SJSA1 (cell line): Measurements from ENCODE around the gene DDX23. TPM values are rescaled to one million over a fixed set of nuclear protein-coding genes. Genes with fewer than 3 reads are reported as not detected.

ENCODE experiments used
- DNase-seq, 2 experiments: peaks; one replicate each; pipeline ENCODE4 v3.0.0-alpha.2; 2015 to 2020; ENCODE audit warnings: low spot score in 2 of 2, low read depth in 1 of 2
- H3K27ac ChIP-seq: fragments of 250-450 bp; sonication (Bioruptor Pico); 2 replicates; pipeline ENCODE4 v1.5.1; 2020; ENCODE audit warnings: mild to moderate bottlenecking, moderate library complexity
- H3K27me3 ChIP-seq: fragments of 250-450 bp; sonication (Bioruptor Pico); replicated peaks from 2 replicates; pipeline ENCODE4 v1.5.1; 2020; ENCODE audit warnings: mild to moderate bottlenecking, moderate library complexity
- H3K36me3 ChIP-seq: fragments of 250-450 bp; sonication (Bioruptor Pico); 2 replicates; pipeline ENCODE4 v1.5.1; 2020; ENCODE audit warnings: mild to moderate bottlenecking
- H3K4me1 ChIP-seq: fragments of 250-450 bp; sonication (Bioruptor Pico); replicated peaks from 2 replicates; pipeline ENCODE4 v1.6.1; 2021; ENCODE audit warnings: mild to moderate bottlenecking
- H3K4me3 ChIP-seq: fragments of 250-450 bp; sonication (Bioruptor Pico); 2 replicates; pipeline ENCODE4 v1.5.1; 2020; ENCODE audit warnings: mild to moderate bottlenecking
- H3K9me3 ChIP-seq: fragments of 250-450 bp; sonication (Bioruptor Pico); replicated peaks from 2 replicates; pipeline ENCODE4 v1.5.1; 2020; ENCODE audit warnings: mild to moderate bottlenecking
- total RNA-seq: library from RNA; depleted of rRNA; stranded (reverse); fragments of >200 nt; shearing (Covaris generic); gene quantifications from 2 replicates; pipeline ENCODE4 v1.2.3, GENCODE V29; 2014

DDX23 gene
- total RNA-seq, 1 experiment from 2014 or later = 77.1 TPM

- Histone ChIP-seq H3K4me1 (peaks cover 14% of the 10 kb centered on the region), H3K27ac (peak within 1 kb of the TSS; percentile 56; the same call in 1 of the 2 replicates), H3K4me3 (peak within 1 kb of the TSS; percentile 77), H3K9me3 (no peaks in the 10 kb centered on the region), H3K27me3 (no peaks in the 10 kb centered on the region), H3K36me3 (no peaks in the 10 kb centered on the region)
- DNase-seq = peak in 1 of 2 experiments; percentile 73
These were observed 62.8 kb downstream of the DDX23 start, which contains the start of gene ADCY6 for GRCh38 chr12:48788854-48789775. ADCY6 (minus strand) TSS chr12:48789089; CDS start chr12:48783434, 5,655 bp downstream.

DNA sequence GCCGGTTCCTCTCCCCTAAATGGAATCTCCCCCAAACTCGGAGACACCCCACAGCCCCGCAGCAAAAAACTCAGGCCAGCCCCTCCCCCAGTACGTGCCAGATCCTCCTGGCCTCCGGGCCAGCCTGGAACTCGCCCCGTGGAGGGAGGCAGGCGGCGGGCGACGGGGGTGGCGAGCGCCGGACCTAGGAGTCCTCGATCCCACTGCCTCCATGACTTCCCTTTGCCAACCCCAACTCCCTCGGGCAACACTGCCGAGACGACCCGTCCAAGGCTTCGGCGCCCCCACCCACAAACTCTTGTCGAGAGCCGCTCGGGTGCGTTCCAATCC, 63.5 kb downstream of the DDX23 start:
- peak overlapping the region; percentile 77 for H3K4me3 ChIP-seq
- H3K36me3 ChIP-seq = no peaks in the 10 kb centered on the region
- no peak overlapping the region for H3K27ac ChIP-seq
- no peak for DNase-seq
- peaks cover 14% of the 10 kb centered on the region for H3K4me1 ChIP-seq
- no peaks in the 10 kb centered on the region for H3K9me3 ChIP-seq
- H3K27me3 ChIP-seq = no peaks in the 10 kb centered on the region

DNA sequence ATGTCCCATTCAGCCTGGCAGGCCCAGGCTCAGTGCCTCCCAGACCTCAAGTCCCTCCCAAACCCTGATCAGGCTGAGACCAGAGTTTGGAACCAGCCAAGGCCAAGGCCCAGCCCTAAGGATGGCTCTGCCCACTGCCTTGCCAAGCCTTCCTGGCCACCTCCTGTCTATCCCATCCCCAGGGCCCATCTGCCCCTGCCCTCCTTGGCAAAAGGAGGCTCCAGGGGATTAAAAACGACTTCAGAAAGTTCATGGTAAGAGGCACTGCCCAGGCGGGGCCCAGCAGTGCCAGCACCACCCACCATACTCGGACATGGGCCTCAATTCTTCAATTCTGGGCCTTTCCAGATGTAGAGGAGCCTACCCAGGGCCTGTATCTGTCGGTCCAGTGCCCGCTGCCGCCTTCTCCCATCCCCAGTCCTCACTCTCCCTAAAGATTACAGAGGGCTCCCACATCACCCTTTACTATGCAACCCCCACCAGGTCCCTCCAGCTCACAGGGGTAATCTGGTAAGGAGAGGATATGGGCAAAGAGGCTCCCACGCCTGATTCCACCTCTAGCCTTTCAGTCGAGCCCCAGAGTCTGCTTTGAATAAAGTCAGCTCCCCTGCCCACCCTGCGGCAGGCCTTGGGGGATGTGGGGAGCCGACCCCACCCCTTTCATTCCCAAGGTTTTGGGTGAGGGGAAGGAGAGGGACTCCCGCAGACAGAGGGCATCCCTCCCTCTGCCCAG, 64.0 kb downstream of the DDX23 start:
- Histone ChIP-seq H3K9me3 (no peaks in the 10 kb centered on the region), H3K27ac (no peak overlapping the region), H3K4me3 (peak overlapping the region; percentile 77), H3K27me3 (no peaks in the 10 kb centered on the region), H3K4me1 (peaks cover 14% of the 10 kb centered on the region), H3K36me3 (peaks cover 5% of the 10 kb centered on the region; the same call in 1 of the 2 replicates)
- no peak for DNase-seq

DNA sequence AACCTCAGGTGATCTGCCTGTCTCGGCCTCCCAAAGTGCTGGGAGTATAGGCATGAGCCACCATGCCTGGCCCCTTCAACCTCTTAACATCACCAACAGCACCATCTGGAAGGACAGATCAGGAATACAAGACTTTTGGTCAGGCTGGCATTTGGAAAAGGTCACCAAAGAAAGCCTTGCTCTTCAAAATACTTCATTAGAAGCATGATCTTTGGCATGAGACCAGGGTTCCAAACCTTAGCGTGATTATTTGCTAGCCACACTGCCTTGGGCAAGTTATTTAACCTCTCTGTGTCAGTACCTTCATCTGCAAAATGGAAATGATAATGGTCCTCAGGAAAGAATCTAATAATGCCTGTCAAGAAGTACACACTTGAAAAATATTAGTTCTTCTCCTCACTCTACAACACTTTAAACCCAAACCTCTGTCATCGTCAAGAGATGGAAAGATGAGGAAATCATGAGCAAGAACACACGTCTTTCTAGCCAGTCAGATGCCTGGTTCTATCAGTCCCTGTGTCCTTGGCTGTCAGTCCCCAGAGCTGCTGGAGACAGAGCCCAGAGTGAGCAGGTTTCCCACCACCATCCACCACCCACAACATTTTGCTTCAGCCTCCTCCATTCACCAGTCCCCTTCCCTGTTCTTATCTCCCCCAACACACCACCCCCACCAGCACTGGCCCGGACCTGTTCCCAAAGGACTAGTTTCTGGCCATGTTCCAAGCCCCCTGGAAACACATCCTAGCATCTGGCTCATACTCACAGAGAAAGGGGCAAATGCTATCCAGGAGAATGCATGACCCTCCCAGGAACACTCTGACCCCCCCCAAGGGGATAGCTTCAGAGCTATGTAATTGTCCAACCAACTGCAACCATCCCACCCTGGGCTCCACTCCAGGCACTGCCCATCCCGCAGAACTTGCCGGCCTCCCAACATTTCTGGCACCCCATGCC, 65.1 kb downstream of the DDX23 start:
- peaks cover 13% of the 10 kb centered on the region; the same call in 1 of the 2 replicates for H3K36me3 ChIP-seq
- peak overlapping the region; percentile 77; the same call in 1 of the 2 replicates for H3K4me3 ChIP-seq
- no peaks in the 10 kb centered on the region for H3K9me3 ChIP-seq
- no peak overlapping the region for H3K27ac ChIP-seq
- peaks cover 14% of the 10 kb centered on the region for H3K4me1 ChIP-seq
- no peaks in the 10 kb centered on the region for H3K27me3 ChIP-seq
- DNase-seq = no peak

GRCh38 chr12:48783432-48783831, 68.5 kb downstream of the DDX23 start:
- Histone ChIP-seq H3K4me1 (peaks cover 29% of the 10 kb centered on the region), H3K9me3 (no peaks in the 10 kb centered on the region), H3K36me3 (peaks cover 24% of the 10 kb centered on the region; the same call in 1 of the 2 replicates), H3K27me3 (no peaks in the 10 kb centered on the region), H3K27ac (no peak overlapping the region), H3K4me3 (no peak overlapping the region)
- no peak for DNase-seq

GRCh38 chr12:48782457-48783395, 69.2 kb downstream of the DDX23 start:
- no peak overlapping the region for H3K27ac ChIP-seq
- H3K4me3 ChIP-seq = no peak overlapping the region
- H3K4me1 ChIP-seq = peaks cover 22% of the 10 kb centered on the region
- H3K36me3 ChIP-seq = peaks cover 24% of the 10 kb centered on the region
- H3K9me3 ChIP-seq = no peaks in the 10 kb centered on the region
- DNase-seq = no peak
- no peaks in the 10 kb centered on the region for H3K27me3 ChIP-seq

- Histone ChIP-seq H3K4me1 (peaks cover 18% of the 10 kb centered on the region), H3K4me3 (no peak overlapping the region), H3K36me3 (peaks cover 28% of the 10 kb centered on the region), H3K9me3 (no peaks in the 10 kb centered on the region), H3K27me3 (no peaks in the 10 kb centered on the region), H3K27ac (no peak overlapping the region)
- DNase-seq = no peak
These were observed 70.1 kb downstream of the DDX23 start for GRCh38 chr12:48781750-48782456.

DNA sequence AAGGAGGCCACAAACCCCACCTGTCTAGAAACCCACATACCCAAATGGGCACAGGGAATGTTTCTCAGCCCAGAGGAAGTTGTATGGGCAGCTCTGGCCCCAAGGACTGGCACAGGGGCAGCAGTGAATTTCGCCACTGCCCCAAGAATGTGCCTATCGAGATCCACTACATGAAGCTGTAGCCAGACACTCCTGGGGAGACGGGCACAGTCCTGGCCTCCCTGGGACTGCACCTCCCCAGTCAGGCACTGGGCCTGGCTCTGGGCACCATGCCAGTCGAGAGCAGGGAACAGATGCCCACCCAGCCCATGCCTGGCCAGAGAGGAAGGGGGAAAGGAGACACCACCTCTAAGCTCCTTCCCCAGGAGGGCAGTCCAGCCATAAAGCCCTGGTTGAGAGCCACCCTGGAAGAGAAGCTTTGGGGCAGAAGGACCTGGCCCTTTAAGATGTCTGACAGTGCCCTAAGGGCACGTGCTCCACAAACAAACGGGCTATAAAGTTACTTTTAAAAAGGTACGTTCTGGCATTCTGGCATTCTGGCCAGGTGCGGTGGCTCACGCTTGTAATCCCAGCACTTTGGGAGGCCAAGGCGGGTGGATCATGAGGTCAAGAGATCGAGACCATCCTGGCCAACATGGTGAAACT, 71.5 kb downstream of the DDX23 start:
- Histone ChIP-seq H3K27ac (peak overlapping the region; percentile 45; the same call in 1 of the 2 replicates), H3K4me1 (peaks cover 18% of the 10 kb centered on the region)

DNA sequence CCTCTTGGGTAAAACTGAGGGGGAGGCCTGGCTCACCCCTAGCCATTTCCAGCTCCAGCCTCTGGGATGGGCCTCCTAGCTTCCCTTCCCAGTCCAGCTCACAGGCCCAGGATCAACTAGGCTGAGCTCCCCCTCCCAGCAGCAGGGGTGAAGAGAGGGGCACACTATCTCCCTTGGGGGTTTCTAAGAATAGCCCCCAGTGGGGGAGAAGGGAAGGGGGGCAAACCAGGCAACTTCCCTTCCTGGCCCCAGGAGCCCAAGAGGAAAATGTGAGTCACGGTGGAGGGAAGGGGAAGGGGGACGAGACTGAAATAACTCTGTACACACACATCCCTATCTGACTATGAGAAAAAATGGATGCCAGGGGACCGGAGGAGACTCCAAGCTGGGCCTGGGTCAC, 72.1 kb downstream of the DDX23 start:
- Histone ChIP-seq H3K4me1 (peaks cover 18% of the 10 kb centered on the region), H3K27me3 (no peaks in the 10 kb centered on the region), H3K9me3 (no peaks in the 10 kb centered on the region), H3K36me3 (peaks cover 38% of the 10 kb centered on the region), H3K27ac (peak overlapping the region; percentile 45; the same call in 1 of the 2 replicates), H3K4me3 (no peak overlapping the region)
- peak; percentile 50 to 65 for DNase-seq

More for the DNA sequence above, 71.5 kb downstream of the DDX23 start:
- H3K36me3 ChIP-seq = peaks cover 33% of the 10 kb centered on the region
- H3K27me3 ChIP-seq = no peaks in the 10 kb centered on the region
- no peak for DNase-seq
- H3K4me3 ChIP-seq = no peak overlapping the region
- H3K9me3 ChIP-seq = no peaks in the 10 kb centered on the region
